GM18951 (cell line): ENCODE results near the gene TFDP1.

Experiments
- POLR2A ChIP-seq: IDR thresholded peaks from 4 replicates; pipeline ENCODE4 v1.6.1; 2011; ENCODE audit warnings: mild to moderate bottlenecking; ENCODE audit not compliant: insufficient read length, insufficient read depth; ENCODE audit errors: extremely low read depth
- in situ Hi-C: fragments of 300-500 bp; cut with MboI; formaldehyde crosslinking; loops from one replicate; pipeline ENCODE4 v1.12.0; 2022; ENCODE audit warnings: low sequenced_read_pairs, mixed read lengths, inconsistent platforms; ENCODE audit not compliant: unreplicated experiment

TFDP1 gene

DNA sequence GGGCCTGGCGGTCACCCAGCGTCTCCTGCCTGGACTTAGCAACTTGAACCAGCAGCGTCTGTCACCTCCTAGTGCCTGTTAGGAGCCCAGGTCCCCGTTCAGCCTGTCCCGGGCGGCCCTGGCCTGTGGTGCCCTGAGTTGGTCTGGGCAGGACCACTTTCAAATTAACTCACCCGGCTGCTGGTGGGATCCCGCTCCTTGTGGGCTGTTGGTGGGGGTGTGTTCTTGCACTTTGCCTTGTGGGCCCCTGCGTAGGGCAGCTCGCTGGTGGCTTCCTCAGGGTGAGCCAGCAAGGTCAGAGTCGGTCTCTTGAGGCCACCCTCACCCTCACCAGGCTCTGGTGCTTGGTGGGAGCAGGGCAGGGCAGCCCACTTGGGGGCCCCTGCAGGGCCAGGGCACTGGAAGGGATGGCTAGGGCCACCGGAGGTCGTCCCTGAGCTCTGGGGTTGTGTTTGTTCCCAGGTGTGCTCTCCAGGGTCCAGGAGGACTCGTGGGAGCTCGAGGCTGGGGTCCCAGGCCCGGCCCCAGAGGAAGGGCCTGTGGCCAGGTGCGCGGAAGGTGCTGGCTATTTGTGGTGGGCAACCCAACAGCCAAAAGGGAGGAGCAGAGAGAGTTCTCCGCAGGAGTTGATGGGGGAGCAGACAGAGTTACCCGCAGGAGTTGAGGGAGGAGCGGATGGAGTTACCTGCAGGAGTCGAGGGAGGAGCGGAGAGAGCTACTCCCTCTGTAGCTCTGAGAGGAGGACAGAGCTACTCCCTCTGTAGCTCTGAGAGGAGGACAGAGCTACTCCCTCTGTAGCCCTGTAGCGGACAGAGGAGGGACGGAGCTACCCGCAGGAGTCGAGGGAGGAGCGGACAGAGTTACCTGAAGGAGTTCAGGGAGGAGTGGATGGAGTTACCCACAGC, 16.9 kb downstream of the TFDP1 start:
- TF ChIP-seq POLR2A, result no peak
- in situ Hi-C loops, result no loop called here

- in situ Hi-C loops, result no loop called here
- TF ChIP-seq POLR2A, result no peak
These were observed 17.9 kb downstream of the TFDP1 start for GRCh38 chr13:113602291-113602988.

DNA sequence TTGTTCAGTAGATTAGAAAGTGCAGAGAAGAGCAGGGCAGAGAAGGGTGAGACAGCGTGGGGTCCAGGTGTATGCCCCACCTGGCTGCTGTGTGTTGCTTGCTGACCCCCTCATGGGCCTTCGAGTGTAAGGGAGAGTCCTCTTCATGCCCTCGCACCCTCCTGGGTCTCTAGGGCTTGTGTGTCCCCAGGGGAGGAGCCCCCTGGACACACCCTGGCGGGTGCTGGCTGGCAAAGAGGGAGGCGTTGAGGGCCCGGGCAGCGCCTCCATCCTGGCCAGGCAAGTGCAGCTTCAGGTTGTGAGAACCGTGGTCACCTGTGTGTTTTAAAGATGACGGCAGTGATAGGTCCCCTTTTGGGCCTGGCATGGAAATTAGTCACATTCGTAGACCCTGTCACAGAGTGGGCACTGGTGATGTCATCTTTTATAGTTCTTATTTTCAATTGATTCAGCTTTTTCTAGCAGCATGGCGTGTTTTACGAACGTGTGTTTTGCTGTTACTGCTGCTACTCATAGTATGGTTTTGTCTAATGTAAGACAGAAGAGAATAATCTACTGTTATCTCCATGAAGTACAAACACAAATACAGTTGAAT, 18.7 kb downstream of the TFDP1 start:
- no peak for TF ChIP-seq POLR2A
- in situ Hi-C loops, result no loop called here

GRCh38 chr13:113604186-113604585, 19.6 kb downstream of the TFDP1 start:
- TF ChIP-seq POLR2A, result no peak
- in situ Hi-C loops, result no loop called here

- TF ChIP-seq POLR2A, result no peak
- in situ Hi-C loops, result no loop called here
These were observed 20.9 kb downstream of the TFDP1 start for GRCh38 chr13:113605461-113605860.

DNA sequence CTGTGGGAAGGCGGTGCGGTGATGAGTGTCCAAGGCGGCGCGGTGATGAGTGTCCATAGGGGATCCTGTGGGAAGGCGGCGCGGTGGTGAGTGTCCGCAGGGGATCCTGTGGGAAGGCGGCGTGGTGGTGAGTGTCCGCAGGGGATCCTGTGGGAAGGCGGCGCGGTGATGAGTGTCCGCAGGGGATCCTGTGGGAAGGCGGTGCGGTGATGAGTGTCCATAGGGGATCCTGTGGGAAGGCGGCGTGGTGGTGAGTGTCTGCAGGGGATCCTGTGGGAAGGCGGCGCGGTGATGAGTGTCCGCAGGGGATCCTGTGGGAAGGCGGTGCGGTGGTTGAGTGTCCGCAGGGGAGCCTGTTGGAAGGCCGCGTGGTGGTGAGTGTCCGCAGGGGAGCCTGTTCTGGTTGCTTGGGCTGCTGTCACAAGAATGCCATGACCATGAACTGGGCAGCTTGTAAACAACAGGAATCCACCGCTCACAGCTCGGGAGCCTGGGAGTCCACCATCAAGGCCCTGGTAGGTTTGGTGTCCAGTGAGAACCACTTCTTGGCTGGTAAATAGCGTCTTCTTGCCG, 21.4 kb downstream of the TFDP1 start:
- TF ChIP-seq POLR2A, result no peak
- in situ Hi-C loops, result no loop called here

DNA sequence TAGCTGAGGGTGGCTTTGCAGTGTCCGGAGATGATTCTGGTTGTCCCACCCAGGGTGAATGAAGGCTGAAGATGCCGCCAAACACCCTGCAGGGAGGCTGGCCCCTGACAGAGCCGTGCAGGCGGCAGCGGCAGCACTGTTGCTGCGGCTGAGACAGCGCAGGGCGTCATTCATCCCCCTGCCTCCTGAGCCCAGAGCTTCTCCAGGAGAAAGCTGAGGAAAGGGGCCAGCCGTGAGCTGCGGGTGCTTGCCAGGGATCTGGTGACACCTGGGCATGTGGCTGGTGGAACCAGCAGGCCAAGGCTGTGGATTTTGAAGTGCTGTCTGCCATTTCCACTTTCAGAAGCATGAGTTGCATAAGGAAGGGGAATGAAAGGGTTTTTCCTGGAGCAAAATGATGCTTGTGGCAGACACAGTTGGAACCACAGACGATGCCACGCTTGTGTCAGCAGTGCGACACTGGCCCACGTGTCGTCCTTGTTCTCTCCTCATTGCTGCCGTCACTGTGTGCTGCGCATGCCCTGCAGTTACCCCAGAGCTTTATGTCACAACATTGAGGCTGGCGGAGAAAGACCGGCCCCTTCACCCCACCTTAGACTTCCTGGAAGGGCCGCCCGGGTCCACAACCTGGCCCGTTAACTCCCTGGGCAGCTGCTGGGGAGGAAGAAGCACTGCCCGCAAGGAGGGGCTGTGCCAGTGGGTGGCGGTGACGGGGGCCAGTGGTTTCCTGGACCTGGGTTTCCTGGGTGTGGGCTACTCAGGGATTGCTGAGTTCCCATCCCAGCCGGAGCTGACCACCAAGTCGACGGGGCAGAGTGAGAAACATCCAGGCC, 22.7 kb downstream of the TFDP1 start:
- no peak for TF ChIP-seq POLR2A
- in situ Hi-C loops, result no loop called here

- in situ Hi-C loops, result no loop called here
- TF ChIP-seq POLR2A, result no peak
These were observed 23.5 kb downstream of the TFDP1 start for GRCh38 chr13:113607889-113608635.

DNA sequence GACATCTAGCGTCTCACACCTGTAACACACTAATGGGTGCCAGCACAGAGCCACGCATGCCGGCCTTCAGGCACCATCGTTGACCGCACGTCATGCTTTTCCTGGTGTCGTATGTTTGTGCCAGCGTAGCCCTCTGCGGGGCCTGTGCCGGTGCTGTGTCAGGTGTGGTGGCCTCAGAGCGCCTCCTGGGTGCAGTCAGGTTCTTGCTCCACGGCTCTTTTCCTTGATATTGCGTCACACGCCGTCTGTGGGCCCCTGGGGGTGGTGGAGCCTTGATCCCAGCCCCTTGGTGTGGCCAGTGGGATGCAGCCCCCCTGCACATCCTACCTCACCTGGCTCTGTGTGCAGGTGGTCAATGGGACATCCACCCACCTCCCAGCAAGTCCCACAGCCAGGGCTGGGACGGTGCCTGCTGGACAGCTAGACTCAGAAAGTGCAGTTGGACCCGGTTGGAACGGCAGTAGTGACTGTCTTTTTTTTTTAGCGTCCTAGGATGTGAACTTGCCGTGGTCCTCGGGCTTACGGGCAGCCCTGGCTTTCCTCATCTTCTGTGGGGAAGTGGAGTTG, 24.5 kb downstream of the TFDP1 start:
- TF ChIP-seq POLR2A, result no peak
- in situ Hi-C loops, result no loop called here

DNA sequence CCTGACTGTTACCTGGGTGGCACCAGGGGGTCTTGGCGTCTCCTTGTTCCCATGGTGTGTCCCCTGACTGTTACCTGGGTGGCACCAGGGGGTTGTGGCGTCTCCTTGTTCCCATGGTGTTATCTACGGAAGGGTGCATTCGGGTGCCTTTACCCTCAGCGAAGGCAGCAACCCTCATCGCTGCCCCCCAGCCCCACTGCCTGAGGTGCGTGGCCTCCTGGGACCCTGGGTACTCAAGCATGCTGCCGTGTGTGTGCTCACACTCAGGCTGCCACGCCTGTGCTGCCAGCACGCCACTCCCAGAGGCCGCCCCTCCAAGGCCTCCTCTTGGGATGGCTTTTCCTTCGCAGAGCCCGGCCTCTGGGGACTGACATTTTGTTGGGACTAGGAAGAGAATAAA, 25.1 kb downstream of the TFDP1 start:
- TF ChIP-seq POLR2A, result no peak
- in situ Hi-C loops, result no loop called here

DNA sequence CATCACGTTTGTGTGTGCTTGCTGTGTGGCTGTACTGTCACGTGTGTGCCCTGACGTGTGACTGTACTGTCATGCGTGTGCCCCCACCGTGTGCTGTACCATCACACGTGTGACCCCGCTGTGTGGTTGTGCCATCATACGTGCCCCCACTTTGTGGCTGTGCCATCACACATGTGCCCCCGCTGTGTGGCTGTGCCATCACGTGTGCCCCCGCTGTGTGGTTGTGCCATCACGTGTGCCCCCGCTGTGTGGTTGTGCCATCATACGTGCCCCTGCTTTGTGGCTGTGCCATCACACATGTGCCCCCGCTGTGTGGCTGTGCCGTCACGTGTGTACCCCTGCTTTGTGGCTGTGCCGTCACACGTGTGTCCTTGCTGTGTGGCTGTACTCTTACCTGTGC, 25.7 kb downstream of the TFDP1 start:
- no peak for TF ChIP-seq POLR2A
- in situ Hi-C loops, result no loop called here

- no peak for TF ChIP-seq POLR2A
- in situ Hi-C loops, result no loop called here
These were observed 27.4 kb downstream of the TFDP1 start for GRCh38 chr13:113611996-113612395.
